Neural progenitor cell (in vitro differentiated cells): Measurements from ENCODE around the gene PTPRN2. TPM values are rescaled to one million over a fixed set of nuclear protein-coding genes. Genes with fewer than 3 reads are reported as not detected.

Experiments
- DNase-seq: peaks from one replicate; pipeline ENCODE4 v3.0.0-alpha.2; 2016; ENCODE audit warnings: low spot score
- H2AFZ ChIP-seq: fragments of 200-600 bp; sonication (generic); replicated peaks from 2 replicates; pipeline ENCODE4 v1.6.1; 2016; ENCODE audit warnings: antibody characterized with exemption
- H3F3A ChIP-seq: fragments of 200-600 bp; sonication (generic); 2 replicates; pipeline ENCODE4 v1.6.1; 2016; ENCODE audit warnings: antibody characterized with exemption, low read depth
- H3K27ac ChIP-seq: fragments of 200-600 bp; sonication (generic); 2 replicates; pipeline ENCODE4 v1.5.1; 2016; ENCODE audit warnings: mild to moderate bottlenecking
- H3K27me3 ChIP-seq: fragments of 200-600 bp; sonication (generic); 2 replicates; pipeline ENCODE4 v1.6.1; 2016; ENCODE audit warnings: mild to moderate bottlenecking, moderate library complexity
- H3K36me3 ChIP-seq: fragments of 200-600 bp; sonication (generic); 2 replicates; pipeline ENCODE4 v1.5.1; 2016
- H3K4me1 ChIP-seq: fragments of 200-600 bp; sonication (generic); 2 replicates; pipeline ENCODE4 v1.6.1; 2016; ENCODE audit warnings: mixed run types
- H3K4me2 ChIP-seq: fragments of 200-600 bp; sonication (generic); 2 replicates; pipeline ENCODE4 v1.6.1; 2016
- H3K4me3 ChIP-seq: fragments of 200-600 bp; sonication (generic); 2 replicates; pipeline ENCODE4 v1.5.1; 2016
- H3K79me2 ChIP-seq: fragments of 200-600 bp; sonication (generic); 2 replicates; pipeline ENCODE4 v1.6.1; 2016; ENCODE audit warnings: low read depth
- H3K9ac ChIP-seq: fragments of 200-600 bp; sonication (generic); 2 replicates; pipeline ENCODE4 v1.6.1; 2016
- H3K9me3 ChIP-seq: fragments of 200-600 bp; sonication (generic); 2 replicates; pipeline ENCODE4 v1.5.1; 2016; ENCODE audit warnings: low read depth
- H4K20me1 ChIP-seq: fragments of 200-600 bp; sonication (generic); 2 replicates; pipeline ENCODE4 v1.6.1; 2016; ENCODE audit warnings: low read depth
- H3K27ac Mint-ChIP-seq: 3 replicates; pipeline ENCODE4 v1.8.0; 2021; ENCODE audit warnings: mixed read lengths
- H3K27me3 Mint-ChIP-seq: 2 replicates; pipeline ENCODE4 v1.8.0; 2022; ENCODE audit warnings: low read depth, mild to moderate bottlenecking, inconsistent platforms, moderate library complexity, mixed read lengths; ENCODE audit not compliant: insufficient read depth
- H3K36me3 Mint-ChIP-seq: 3 replicates; pipeline ENCODE4 v1.8.0; 2021; ENCODE audit warnings: mixed read lengths
- H3K4me1 Mint-ChIP-seq: 3 replicates; pipeline ENCODE4 v1.8.0; 2021; ENCODE audit warnings: mixed read lengths
- H3K4me3 Mint-ChIP-seq: 3 replicates; pipeline ENCODE4 v1.8.0; 2021; ENCODE audit warnings: mild to moderate bottlenecking, moderate library complexity, mixed read lengths
- H3K9me3 Mint-ChIP-seq: 3 replicates; pipeline ENCODE4 v1.8.0; 2020; ENCODE audit warnings: mixed read lengths
- EZH2 ChIP-seq: fragments of 200-600 bp; sonication (generic); IDR thresholded peaks from 2 replicates; pipeline ENCODE4 v1.6.1; 2017; ENCODE audit warnings: antibody characterized with exemption, mild to moderate bottlenecking, moderate library complexity
- EZH2phosphoT487 ChIP-seq: fragments of 200-600 bp; sonication (generic); IDR thresholded peaks from 2 replicates; pipeline ENCODE4 v1.6.1; 2017; ENCODE audit warnings: antibody characterized with exemption
- total RNA-seq: library from RNA; depleted of rRNA; stranded (reverse); fragments of >200 nt; gene quantifications from 2 replicates; pipeline ENCODE4 v1.2.3, GENCODE V29; 2015; ENCODE audit warnings: low replicate concordance
- TF ChIP-seq, protein P1 (sequence below): fragments of 200-600 bp; sonication (generic); IDR thresholded peaks from 2 replicates; pipeline ENCODE4 v1.5.1; 2017; ENCODE audit warnings: antibody characterized with exemption, mild to moderate bottlenecking

The PTPRN2 gene
- total RNA-seq, 1 donor from 2014 or later: 3.0 TPM

DNA sequence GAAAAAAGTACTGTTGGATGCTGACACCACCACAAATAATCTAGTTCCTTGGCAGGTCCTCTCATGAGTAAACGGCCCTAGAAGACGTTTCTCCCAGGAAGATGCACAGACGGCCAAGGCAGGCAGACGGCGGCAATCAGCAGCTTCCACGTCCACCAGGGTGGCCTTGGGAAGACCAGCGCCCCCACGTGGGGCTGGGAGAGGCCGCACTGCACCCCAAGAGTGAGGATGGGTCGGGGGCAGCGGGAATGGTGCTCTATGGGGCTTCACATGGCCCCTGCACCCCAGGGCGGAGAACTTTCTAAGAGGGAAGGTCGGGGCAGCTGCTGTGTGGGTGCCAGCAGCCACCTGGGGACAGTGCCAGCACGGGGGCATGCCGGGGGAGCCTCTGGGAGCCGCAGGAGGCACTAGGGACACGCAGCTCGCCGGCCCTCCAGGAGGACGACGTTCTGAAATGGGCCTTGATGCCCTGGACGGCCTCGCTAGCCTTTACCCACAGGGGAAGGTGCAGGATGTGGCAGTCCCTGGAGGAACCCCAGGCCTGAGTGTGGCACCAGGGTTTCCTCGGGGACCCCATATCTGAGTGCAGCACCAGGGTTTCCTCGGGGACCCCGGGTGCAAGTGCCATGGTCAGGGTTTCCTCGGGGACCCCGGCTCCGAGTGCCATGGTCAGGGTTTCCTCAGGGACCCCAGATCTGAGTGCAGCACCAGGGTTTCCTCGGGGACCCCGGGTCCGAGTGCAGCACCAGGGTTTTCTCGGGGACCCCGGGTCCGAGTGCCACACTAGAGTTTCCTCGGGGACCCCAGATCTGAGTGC is 710.9 kb downstream of the PTPRN2 start:
- H3K4me1 Mint-ChIP-seq: peaks cover 17% of the 10 kb centered on the region
- H3F3A ChIP-seq: no peaks in the 10 kb centered on the region
- H3K79me2 ChIP-seq: no peaks in the 10 kb centered on the region
- H3K4me2 ChIP-seq: no peak overlapping the region
- no peak overlapping the region for H3K27ac Mint-ChIP-seq
- DNase-seq: peak; percentile 47
- H3K4me3 Mint-ChIP-seq: no peak overlapping the region
- peaks cover 4% of the 10 kb centered on the region for H3K9me3 Mint-ChIP-seq
- H4K20me1 ChIP-seq: no peaks in the 10 kb centered on the region
- H3K27me3 Mint-ChIP-seq: peaks cover 4% of the 10 kb centered on the region
- H3K4me3 ChIP-seq: no peak overlapping the region
- peaks cover 4% of the 10 kb centered on the region for H3K4me1 ChIP-seq
- no peak overlapping the region for H3K9ac ChIP-seq
- H3K27me3 ChIP-seq: no peaks in the 10 kb centered on the region
- TF ChIP-seq, protein P1, sequence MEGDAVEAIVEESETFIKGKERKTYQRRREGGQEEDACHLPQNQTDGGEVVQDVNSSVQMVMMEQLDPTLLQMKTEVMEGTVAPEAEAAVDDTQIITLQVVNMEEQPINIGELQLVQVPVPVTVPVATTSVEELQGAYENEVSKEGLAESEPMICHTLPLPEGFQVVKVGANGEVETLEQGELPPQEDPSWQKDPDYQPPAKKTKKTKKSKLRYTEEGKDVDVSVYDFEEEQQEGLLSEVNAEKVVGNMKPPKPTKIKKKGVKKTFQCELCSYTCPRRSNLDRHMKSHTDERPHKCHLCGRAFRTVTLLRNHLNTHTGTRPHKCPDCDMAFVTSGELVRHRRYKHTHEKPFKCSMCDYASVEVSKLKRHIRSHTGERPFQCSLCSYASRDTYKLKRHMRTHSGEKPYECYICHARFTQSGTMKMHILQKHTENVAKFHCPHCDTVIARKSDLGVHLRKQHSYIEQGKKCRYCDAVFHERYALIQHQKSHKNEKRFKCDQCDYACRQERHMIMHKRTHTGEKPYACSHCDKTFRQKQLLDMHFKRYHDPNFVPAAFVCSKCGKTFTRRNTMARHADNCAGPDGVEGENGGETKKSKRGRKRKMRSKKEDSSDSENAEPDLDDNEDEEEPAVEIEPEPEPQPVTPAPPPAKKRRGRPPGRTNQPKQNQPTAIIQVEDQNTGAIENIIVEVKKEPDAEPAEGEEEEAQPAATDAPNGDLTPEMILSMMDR: peak; percentile 45
- TF ChIP-seq EZH2 (no peak), EZH2phosphoT487 (no peak)
- no peak overlapping the region for H3K27ac ChIP-seq
- no peak overlapping the region for H2AFZ ChIP-seq
- no peaks in the 10 kb centered on the region for H3K9me3 ChIP-seq
- peaks cover 2% of the 10 kb centered on the region for H3K36me3 Mint-ChIP-seq
- no peaks in the 10 kb centered on the region for H3K36me3 ChIP-seq

DNA sequence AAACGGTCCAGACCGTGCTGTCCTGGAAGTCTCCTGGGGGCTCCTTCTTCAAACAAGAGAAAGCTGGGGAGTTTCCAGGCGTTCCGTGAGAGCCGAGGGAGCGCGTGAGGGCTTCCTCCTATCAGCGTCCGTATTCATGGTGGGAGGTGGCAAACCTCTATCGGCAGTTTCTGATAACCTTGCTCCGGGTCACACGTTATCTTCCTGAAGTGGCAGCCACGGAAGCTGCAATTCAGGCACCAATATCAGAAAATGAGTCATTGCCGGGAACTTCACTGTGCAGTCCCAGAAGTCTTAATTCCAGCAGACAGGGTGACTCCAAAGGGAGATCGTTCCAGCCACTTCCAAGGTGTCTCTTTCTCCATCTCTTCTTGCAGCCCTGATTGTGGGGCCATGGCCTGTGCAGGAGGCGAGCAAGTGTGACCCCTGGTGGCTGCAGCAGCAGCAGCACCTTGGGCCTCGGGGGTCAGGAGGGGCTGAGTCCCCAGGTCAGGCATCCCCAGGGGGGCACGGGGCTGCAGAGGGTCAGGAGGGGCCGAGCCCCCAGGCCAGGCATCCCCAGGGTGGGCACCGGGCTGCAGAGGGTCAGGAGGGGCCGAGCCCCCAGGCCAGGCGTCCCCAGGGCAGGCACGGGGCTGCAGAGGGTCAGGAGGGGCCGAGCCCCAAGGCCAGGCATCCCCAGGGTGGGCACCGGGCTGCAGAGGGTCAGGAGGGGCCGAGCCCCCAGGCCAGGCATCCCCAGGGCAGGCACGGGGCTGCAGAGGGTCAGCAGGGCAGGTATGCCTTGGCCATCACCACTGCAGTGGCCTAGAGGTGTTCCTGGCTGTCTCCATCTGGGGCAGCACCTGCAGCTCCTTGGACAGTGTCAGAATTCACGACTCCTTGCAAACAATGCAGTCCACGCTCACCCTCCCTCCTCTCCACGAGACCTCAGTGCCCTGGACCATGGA is 712.1 kb downstream of the PTPRN2 start:
- Histone ChIP-seq H3K4me2 (peak overlapping the region; percentile 41), H3K27me3 (no peaks in the 10 kb centered on the region)
- H3K36me3 Mint-ChIP-seq: peaks cover 2% of the 10 kb centered on the region

DNA sequence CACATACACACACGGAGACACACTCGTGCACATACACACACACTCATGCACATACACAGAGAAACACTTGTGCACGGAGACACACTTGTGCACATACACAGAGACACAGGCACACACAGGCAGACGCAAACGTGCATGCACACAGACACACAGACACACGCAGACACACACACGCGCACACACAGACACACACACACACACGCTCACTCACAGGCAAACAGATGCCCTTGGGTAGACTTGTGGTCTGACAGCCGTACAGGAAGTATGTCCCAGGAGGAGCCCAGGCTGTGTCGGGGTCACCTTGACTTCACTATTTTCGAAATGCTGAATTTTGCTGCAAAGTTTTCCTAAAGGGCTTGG is 712.8 kb downstream of the PTPRN2 start:
- H3K27me3 Mint-ChIP-seq: peaks cover 2% of the 10 kb centered on the region
- Histone ChIP-seq H3F3A (no peaks in the 10 kb centered on the region), H3K4me1 (peaks cover 4% of the 10 kb centered on the region), H2AFZ (peak overlapping the region; percentile 94), H3K27me3 (no peaks in the 10 kb centered on the region), H3K27ac (no peak overlapping the region), H3K9ac (no peak overlapping the region), H3K4me2 (peak overlapping the region; percentile 41), H3K4me3 (no peak overlapping the region), H3K79me2 (no peaks in the 10 kb centered on the region), H3K36me3 (no peaks in the 10 kb centered on the region), H3K9me3 (no peaks in the 10 kb centered on the region), H4K20me1 (no peaks in the 10 kb centered on the region)
- peaks cover 17% of the 10 kb centered on the region for H3K4me1 Mint-ChIP-seq
- H3K36me3 Mint-ChIP-seq: peaks cover 5% of the 10 kb centered on the region
- no peak for DNase-seq
- no peak for TF ChIP-seq EZH2phosphoT487
- TF ChIP-seq, protein P1: no peak
- no peak for TF ChIP-seq EZH2
- peaks cover 7% of the 10 kb centered on the region for H3K9me3 Mint-ChIP-seq
- peak overlapping the region; percentile 4 for H3K4me3 Mint-ChIP-seq
- peak overlapping the region; percentile 6 for H3K27ac Mint-ChIP-seq

More for the DNA sequence above, 712.1 kb downstream of the PTPRN2 start:
- peak overlapping the region; percentile 6 for H3K27ac Mint-ChIP-seq
- Histone ChIP-seq H3F3A (no peaks in the 10 kb centered on the region), H3K27ac (no peak overlapping the region), H3K36me3 (no peaks in the 10 kb centered on the region), H2AFZ (peak overlapping the region; percentile 94), H3K4me1 (peaks cover 4% of the 10 kb centered on the region), H3K9me3 (no peaks in the 10 kb centered on the region), H3K4me3 (no peak overlapping the region), H3K9ac (no peak overlapping the region), H3K79me2 (no peaks in the 10 kb centered on the region), H4K20me1 (no peaks in the 10 kb centered on the region)
- peaks cover 2% of the 10 kb centered on the region for H3K27me3 Mint-ChIP-seq
- TF ChIP-seq, protein P1: peak; percentile 96
- TF ChIP-seq EZH2: no peak
- no peak overlapping the region for H3K4me3 Mint-ChIP-seq
- H3K4me1 Mint-ChIP-seq: peaks cover 17% of the 10 kb centered on the region
- DNase-seq: peak; percentile 78
- peaks cover 4% of the 10 kb centered on the region for H3K9me3 Mint-ChIP-seq
